ENCODE results near the gene COL6A2.
A peak's percentile ranks its signal among the peaks of the same experiment; 100 is the strongest.

COL6A2 gene

DNA sequence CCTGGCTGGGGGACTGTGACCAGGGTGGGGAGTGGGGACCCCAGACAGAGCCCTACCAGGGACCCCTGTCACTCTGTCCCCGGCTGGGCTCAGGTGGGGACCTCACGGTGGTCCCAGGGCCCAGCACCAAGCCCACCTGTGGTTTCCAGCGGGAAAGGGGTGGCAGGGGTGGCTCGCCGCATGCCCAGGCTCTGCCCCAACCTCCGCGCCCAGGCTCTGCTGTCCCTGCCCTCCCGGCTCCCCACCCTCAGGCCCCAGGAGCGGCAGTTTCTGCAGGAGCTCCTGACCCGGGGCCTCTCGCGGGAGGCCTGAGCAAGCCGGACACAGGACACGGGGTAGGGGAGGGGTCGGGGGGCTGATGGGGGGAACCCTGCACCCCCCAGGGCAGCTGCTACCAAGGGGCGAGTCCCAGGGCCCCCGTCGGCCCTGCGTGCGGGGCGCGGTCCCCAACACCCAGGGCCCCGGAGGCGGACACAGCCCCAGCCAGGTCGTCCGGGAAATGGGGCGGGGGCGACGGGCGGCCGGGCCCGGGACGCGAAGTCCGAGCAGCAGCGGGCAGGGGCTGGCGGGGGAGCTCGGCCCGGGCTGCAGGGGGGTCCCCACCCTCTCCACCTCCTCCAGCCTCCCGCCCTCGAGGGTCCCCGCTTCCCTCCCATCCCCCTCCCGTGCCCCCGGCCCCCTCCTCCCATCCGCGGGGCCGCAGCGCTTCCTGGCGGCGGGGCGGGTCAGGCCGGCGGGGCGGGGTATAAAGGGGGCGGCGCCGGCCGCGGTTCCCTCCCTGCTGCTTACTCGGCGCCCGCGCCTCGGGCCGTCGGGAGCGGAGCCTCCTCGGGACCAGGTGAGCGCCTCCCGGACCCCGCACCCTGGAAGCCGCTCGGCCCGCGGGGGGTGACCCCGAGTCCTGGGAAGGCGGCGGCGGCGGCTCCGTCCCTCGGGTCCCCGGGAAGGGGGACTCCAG, at the start of gene COL6A2:
Gene COL6A2, plus strand, starts transcription at position 777 of the 958 bp plus-strand sequence.
- TF ChIP-seq HDGF (IDR thresholded peaks at IDR 0.05; ENCODE audit: borderline replicate concordance) (no peak), NFRKB (IDR thresholded peaks at IDR 0.05) (no peak), FOXA1 (IDR thresholded peaks at IDR 0.05) (no peak), SP1 (IDR thresholded peaks at IDR 0.05) (no peak), ELF4 (IDR thresholded peaks at IDR 0.05) (no peak), L3MBTL2 (conservative IDR thresholded peaks at IDR 0.05) (no peak), TARDBP (IDR thresholded peaks at IDR 0.05) (no peak), BHLHE40 (IDR thresholded peaks at IDR 0.05; ENCODE audit: borderline replicate concordance) (no peak), FOXM1 (IDR thresholded peaks at IDR 0.05; ENCODE audit: borderline replicate concordance) (no peak), ZNF384 (IDR thresholded peaks at IDR 0.05) (no peak), CTBP1 (IDR thresholded peaks at IDR 0.05; ENCODE audit: borderline replicate concordance) (no peak), LEF1 (IDR thresholded peaks at IDR 0.05; ENCODE audit: borderline replicate concordance) (no peak), SUZ12 (IDR thresholded peaks at IDR 0.05) (no peak), ARNT (IDR thresholded peaks at IDR 0.05) (no peak), FOXK2 (IDR thresholded peaks at IDR 0.05) (no peak)
- TF ChIP-seq, protein P1, sequence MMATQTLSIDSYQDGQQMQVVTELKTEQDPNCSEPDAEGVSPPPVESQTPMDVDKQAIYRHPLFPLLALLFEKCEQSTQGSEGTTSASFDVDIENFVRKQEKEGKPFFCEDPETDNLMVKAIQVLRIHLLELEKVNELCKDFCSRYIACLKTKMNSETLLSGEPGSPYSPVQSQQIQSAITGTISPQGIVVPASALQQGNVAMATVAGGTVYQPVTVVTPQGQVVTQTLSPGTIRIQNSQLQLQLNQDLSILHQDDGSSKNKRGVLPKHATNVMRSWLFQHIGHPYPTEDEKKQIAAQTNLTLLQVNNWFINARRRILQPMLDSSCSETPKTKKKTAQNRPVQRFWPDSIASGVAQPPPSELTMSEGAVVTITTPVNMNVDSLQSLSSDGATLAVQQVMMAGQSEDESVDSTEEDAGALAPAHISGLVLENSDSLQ (IDR thresholded peaks at IDR 0.05), result no peak
- POLR2A ChIA-PET, result interaction anchor here (1.3 kb wide), 1 partner anchor 126 kb away, joined by 3 read pairs; no protein-coding TSS in a partner anchor
- peak; percentile 92 for DNase-seq (ENCODE audit: extremely low spot score)
- CTCF ChIA-PET, result no interaction called here

DNA sequence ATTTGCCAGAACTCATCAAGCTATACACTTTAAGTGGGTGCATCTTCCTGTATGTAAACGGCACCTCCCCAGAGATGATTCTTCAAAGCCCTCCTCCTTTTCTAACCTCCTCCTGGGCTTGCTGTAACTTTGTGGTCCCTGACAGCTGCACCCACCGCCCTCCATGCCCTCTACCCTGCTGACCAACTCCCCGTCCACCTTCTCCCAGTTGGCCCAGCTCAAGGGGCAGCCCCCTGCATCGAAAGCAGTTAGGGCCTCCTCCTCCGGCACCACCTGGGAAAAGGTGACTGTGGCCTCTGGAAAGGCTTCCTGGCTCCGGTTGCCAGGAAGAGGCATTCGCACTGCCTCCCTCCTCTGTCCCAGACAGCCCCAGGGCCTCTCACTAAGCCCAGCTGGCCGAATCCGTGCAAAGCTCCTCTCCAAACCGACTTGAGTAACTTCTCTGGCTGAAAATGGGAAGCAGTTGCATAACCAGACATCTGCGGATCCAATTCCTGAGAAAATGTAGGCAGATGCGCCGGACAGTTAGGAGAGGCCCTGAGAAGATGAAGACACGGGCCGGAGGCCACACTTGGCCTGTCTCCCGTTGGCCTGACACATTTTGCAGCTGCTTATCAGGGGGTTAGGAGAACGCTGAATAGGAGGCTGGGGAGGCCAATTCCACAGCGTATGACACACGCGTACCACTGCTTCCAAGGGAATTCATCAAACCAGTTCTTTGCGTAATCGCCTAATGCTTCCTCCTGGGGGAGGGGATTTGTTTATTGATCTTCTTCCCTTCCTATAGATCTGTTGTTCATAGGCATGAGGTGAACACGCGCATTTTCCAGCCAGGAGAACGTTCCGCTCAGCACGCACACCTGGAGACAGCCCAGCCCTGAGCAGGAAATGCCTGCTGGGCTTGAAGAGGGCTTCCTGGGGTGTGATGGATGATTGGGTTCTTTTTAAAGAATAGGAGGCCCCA, 48.7 kb upstream of the COL6A2 start:
- ChIA-PET CTCF (no interaction called here), POLR2A (no interaction called here)
- TF ChIP-seq SP1 (IDR thresholded peaks at IDR 0.05) (no peak), CTBP1 (IDR thresholded peaks at IDR 0.05; ENCODE audit: borderline replicate concordance) (no peak)
- TF ChIP-seq, protein P1 (IDR thresholded peaks at IDR 0.05), result no peak
- DNase-seq (ENCODE audit: extremely low spot score), result no peak

DNA sequence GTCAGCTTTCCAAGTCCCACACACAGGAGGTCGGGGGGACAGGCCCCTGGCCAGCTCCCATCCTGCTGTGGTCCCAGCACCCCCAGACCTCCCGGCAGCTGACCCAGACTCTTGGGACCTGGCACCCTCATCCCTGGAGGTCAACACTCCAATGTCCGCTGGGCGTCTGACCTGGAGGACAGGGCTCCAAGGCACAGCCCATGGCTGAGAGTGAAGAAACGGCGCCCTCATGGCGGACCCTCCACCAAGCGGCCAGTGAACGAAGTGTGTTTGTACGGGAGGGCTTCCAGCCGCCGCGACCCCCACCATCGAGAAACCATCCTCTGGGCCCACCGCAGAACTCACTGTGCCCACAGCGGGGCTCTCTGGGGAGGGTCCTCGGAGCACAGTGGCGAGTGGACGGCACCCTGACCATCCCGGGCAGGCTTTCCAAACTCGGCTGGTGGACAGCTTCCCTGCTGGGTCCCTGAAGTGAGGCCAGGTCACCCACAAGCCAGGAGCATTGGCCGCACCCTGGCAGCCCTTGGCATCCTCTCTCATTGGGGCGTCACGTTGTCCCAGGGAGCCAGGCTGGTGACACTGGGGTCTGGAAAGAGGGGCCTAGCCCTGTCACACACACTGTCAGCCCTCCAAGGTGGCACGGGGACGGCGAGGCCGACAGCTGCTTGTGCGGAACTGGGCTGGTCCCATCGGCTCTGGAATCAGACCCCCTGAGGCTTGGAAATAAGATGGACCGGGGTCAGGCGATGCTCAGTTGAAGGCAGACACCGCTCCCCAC, 47.8 kb upstream of the COL6A2 start:
- DNase-seq (ENCODE audit: extremely low spot score), result no peak
- no peak for TF ChIP-seq BHLHE40 (IDR thresholded peaks at IDR 0.05; ENCODE audit: borderline replicate concordance)
- no peak for TF ChIP-seq NFRKB (IDR thresholded peaks at IDR 0.05)
- no peak for TF ChIP-seq LEF1 (IDR thresholded peaks at IDR 0.05; ENCODE audit: borderline replicate concordance)
- no peak for TF ChIP-seq TARDBP (IDR thresholded peaks at IDR 0.05)
- no peak for TF ChIP-seq ZNF384 (IDR thresholded peaks at IDR 0.05)
- no peak for TF ChIP-seq SUZ12 (IDR thresholded peaks at IDR 0.05)
- TF ChIP-seq SP1 (IDR thresholded peaks at IDR 0.05), result no peak
- TF ChIP-seq FOXA1 (IDR thresholded peaks at IDR 0.05), result no peak
- ChIA-PET POLR2A (no interaction called here), CTCF (no interaction called here)

DNA sequence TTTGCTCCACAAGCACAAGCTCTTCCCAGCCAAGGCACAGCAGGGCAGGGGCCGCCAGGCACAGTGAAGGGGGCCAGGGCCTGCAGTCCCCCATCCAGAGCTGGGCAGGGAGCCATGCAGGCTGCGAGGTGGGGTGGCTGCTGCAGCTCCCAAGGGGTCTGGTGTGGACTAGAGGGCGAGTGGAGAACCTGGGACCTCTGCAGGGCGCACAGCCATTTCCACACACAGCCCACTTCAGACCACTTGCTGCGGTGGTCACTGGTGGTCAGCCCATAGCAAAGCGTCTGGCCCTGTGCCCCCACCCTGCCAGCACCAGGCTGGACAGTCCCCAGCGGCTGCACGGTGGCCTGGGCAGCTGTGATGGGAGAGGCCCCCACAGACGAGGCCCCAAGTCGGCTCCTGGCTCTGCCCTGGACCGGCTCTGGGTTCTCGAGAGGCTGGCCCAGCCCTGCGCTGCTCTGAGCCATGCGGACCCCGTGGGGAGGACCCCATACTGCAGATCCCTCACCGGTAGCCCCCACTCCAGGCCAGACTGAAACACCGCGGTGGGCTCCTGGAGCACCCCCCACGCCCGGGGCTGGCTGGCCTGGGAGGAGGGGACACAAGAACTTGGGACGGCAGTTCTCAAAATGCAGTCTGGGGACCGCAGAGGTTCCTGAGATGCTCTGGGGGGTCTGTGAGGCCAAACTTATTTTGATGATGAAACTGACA, 47.1 kb upstream of the COL6A2 start:
- POLR2A ChIA-PET, result no interaction called here
- no peak for DNase-seq (ENCODE audit: extremely low spot score)
- CTCF ChIA-PET, result no interaction called here
- TF ChIP-seq CTBP1 (IDR thresholded peaks at IDR 0.05; ENCODE audit: borderline replicate concordance), result no peak
- no peak for TF ChIP-seq FOXK2 (IDR thresholded peaks at IDR 0.05)

DNA sequence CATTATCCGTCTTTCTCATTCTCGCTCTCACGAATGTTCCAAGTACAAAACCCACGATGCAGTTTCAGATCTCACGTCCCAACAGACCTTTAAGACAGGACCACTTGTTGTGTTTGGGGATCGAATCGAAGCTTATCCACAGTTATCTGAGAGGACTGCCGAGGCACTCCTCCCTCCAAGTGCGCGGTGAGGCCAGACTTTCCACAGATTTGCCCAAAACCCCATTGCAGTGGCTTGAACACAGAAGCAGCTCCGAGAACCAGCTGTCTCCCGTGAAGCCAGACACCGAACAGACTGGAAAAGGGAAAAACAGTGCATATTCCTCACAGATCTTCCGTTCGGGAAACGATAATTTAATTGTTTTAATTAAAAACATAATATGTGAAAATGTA, 46.5 kb upstream of the COL6A2 start:
- ChIA-PET CTCF (no interaction called here), POLR2A (no interaction called here)
- no peak for TF ChIP-seq NFRKB (IDR thresholded peaks at IDR 0.05)
- no peak for DNase-seq (ENCODE audit: extremely low spot score)

All from HEK293T (cell line).